OCI-LY3 (cell line): Measurements from ENCODE around the gene UBE2R2.

Source experiments
- CTCF ChIP-seq: fragments of 200-600, 300-600 bp; sonication (generic); IDR thresholded peaks from 2 replicates; pipeline ENCODE4 v1.5.1; 2014; ENCODE audit warnings: antibody characterized with exemption, low read length, low read depth
- EZH2phosphoT487 ChIP-seq: fragments of 200-600 bp; shearing (Covaris generic); IDR thresholded peaks from 2 replicates; pipeline ENCODE4 v1.6.1; 2018; ENCODE audit warnings: antibody characterized with exemption, mixed run types, low read depth

- TF ChIP-seq CTCF (peak; percentile 67), EZH2phosphoT487 (no peak)
Measured at GRCh38 chr9:33778700-33779351, 38.1 kb upstream of the UBE2R2 start.
